GM13976 (cell line): ENCODE data around the gene ACOD1.
"Not testable (repeated sequence)": the region's sequence is repeated elsewhere in the genome, so short reads cannot be mapped to it uniquely, and the experiment has no call there.

Experiments used
- DNase-seq: peaks from one replicate; pipeline ENCODE4 v3.0.0; 2012; ENCODE audit warnings: low spot score
- in situ Hi-C: fragments of 300-500 bp; cut with MboI; formaldehyde crosslinking; loops from one replicate; pipeline ENCODE4 v1.12.0; 2022; ENCODE audit warnings: low sequenced_read_pairs, mixed read lengths, inconsistent platforms; ENCODE audit not compliant: unreplicated experiment
- TF ChIP-seq, protein P1 (sequence below): IDR thresholded peaks from 2 replicates; pipeline ENCODE4 v1.5.1; 2012; ENCODE audit warnings: borderline replicate concordance, mild to moderate bottlenecking; ENCODE audit not compliant: insufficient read depth; ENCODE audit errors: extremely low read depth, missing control alignments, control extremely low read depth

Gene ACOD1

DNA sequence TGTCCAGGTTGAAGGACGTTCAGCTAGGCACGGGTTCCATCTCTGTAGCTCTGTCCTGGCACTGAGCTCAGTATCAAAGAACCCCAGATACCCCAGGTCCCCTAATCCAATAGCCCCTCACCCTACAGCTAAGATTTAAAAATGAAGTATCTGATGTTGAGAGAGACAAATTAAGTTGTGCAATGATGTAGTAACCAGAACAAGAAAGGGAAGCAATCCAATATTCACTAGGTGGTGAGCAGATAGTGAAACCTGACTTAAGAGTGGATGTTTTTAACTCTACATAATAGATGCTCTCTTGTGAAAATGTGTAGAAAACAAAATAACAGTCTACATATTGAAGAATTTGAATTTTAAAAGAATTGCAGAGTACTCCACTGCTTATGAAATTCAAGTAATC is 1.8 kb downstream of the ACOD1 start:
- no peak for DNase-seq
- in situ Hi-C loops, result no loop called here
- TF ChIP-seq, protein P1, sequence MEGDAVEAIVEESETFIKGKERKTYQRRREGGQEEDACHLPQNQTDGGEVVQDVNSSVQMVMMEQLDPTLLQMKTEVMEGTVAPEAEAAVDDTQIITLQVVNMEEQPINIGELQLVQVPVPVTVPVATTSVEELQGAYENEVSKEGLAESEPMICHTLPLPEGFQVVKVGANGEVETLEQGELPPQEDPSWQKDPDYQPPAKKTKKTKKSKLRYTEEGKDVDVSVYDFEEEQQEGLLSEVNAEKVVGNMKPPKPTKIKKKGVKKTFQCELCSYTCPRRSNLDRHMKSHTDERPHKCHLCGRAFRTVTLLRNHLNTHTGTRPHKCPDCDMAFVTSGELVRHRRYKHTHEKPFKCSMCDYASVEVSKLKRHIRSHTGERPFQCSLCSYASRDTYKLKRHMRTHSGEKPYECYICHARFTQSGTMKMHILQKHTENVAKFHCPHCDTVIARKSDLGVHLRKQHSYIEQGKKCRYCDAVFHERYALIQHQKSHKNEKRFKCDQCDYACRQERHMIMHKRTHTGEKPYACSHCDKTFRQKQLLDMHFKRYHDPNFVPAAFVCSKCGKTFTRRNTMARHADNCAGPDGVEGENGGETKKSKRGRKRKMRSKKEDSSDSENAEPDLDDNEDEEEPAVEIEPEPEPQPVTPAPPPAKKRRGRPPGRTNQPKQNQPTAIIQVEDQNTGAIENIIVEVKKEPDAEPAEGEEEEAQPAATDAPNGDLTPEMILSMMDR, result no peak

DNA sequence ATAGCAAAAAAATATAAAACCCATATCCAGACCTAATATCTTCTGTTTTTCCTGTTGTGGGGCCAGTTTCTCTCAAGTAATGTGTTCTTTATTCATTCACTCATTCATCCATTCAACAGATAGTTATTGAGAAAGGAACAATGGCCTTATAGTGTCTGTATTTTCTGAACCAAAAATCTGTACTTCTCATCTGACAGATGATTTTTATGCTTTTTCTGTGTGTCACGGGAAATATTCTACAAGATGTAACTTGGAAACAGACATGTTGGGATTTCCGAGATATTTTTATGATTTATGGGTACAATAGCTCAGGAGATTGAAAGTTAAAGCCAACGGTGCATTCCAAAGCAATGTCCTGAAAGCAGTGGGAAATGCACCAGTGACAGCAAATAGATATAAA is 5.7 kb downstream of the ACOD1 start:
- TF ChIP-seq, protein P1, result no peak
- in situ Hi-C loops, result no loop called here
- no peak for DNase-seq

DNA sequence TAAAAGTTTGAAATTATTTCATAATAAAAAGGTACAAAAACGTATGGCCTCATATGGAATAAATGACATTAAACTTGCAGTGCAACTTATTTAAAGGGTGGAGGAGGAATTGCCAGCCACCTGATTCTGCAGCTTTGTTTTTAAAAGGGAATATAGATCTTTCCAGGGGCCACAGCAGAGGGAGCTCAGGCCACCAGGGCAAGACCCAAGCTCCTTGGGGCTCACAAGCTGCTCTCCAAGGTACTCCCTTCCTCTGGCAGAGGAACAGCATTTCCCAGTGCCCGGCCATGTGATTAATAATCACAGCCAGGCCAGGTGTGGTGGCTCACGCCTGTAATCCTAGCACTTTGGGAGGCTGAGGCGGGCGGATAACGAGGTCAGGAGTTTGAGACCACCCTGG is 6.2 kb downstream of the ACOD1 start:
- in situ Hi-C loops, result no loop called here
- TF ChIP-seq, protein P1, result no peak
- no peak for DNase-seq

DNA sequence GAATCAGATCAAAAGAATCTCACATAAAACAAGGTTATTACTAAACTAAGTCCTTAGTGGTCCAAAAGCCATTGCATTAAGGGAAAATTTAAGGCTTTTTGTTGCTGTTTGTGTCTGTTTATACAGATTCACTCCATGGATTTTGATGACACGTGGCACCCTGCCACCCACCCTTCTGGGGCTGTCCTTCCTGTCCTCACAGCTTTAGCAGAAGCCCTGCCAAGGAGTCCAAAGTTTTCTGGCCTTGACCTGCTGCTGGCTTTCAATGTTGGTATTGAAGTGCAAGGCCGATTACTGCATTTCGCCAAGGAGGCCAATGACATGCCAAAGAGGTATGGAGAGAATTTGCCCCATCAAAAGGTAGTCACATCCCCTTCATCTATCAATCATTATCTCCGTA is 6.9 kb downstream of the ACOD1 start:
- in situ Hi-C loops, result no loop called here
- TF ChIP-seq, protein P1, result no peak
- DNase-seq, result no peak

DNA sequence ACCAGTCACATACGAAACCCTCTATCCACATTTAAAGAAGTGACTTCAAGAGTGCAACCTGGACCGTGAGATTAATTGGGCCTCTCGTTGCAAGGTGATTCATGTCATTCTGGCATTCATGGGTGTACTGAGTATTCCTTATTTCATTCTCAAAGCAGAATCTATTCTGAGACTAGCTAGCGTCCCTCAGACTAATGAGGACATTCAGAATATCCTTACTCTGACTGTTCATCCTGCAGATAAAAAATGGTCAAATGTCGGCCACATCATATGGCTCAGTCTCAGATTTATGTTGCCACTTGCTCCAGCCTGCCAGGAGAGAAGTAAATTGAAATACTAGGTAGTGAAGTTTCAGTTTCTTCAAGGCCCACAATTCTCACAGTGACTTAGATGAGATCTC is 7.3 kb downstream of the ACOD1 start:
- in situ Hi-C loops, result no loop called here
- TF ChIP-seq, protein P1, result no peak
- no peak for DNase-seq

DNA sequence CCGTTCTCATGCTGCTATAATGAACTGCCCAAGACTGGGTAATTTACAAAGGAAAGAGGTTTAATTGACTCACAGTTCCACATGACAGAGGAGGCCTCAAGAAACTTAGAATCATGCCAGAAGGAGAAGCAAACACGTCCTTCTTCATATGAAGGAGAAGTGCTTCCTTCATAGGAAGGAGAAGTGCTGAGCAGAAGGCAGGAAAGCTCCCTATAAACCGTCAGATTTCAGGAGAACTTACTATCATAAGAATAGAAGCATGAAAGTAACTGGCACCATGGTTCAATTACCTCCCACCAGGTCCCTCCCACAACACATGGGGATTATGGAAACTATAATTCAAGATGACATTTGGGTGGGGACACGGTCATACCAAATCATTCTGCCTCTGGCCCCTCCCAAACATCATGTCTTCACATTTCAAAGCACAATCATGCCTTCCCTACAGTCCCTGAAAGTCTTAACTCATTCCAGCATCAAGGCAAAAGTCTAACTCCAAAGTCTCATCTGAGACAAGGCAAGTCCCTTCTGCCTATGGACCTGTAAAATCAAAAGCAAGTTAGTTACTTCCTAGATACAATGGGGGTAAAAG is 10.6 kb downstream of the ACOD1 start:
- TF ChIP-seq, protein P1, result no peak
- no peak for DNase-seq
- in situ Hi-C loops, result no loop called here

DNA sequence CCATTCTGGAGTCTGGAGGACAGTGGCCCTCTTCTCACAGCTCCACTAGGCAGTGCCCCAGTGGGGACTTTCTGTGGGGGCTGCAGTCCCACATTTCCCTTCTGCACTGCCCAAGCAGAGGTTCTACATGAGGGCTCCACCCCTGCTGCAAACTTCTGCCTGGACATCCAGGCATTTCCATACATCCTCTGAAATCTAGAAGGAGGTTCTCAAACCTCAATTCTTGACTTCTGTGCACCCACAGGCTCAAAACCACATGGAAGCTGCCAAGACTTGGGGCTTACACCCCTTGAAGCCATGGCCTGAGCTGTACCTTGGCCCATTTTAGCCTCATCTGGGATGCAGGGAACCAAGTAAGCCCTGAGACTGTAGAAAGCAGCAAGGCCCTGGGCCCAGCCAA is 11.4 kb downstream of the ACOD1 start:
- in situ Hi-C loops, DNase-seq: not testable (repeated sequence)
